Measurements from ENCODE around the gene HMGCR.
A peak's percentile ranks its signal among the peaks of the same experiment; 100 is the strongest.
"Not testable (repeated sequence)": the region's sequence is repeated elsewhere in the genome, so short reads cannot be mapped to it uniquely, and the experiment has no call there.

Gene HMGCR

DNA sequence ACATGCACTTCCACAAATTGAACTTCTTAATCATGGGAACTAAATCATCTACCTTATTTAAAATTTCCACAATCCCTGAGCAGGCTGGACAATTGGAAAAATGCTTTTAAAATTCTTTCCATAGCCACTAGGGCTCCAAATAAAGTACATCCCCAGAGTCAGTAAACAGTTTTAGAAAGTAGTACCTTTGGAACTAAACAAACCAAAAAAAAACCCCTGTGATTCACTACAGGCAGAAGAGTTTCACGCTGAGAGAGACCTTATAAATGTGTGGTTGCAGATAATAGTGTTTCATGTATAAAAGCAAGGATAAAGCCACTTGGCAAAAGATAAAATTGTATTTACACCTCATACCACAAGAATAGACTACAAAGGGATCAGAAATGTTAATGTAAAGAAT lies 11.8 kb upstream of the HMGCR start:
- no peaks in the 10 kb centered on the region for H3K36me3 ChIP-seq (ENCODE audit: insufficient read depth, low read length)
- no peak overlapping the region for H3K4me2 ChIP-seq (ENCODE audit: low read length)
- H3K9ac ChIP-seq (ENCODE audit: low read depth, low read length) = no peak overlapping the region
- H3K4me1 ChIP-seq (ENCODE audit: control insufficient read depth, insufficient read depth, low read length) = peaks cover 13% of the 10 kb centered on the region
- H3K27me3 ChIP-seq (ENCODE audit: control insufficient read depth, insufficient read depth, low read length) = no peaks in the 10 kb centered on the region
- H3K4me3 ChIP-seq (ENCODE audit: low read length) = no peak overlapping the region
- H3K9me3 ChIP-seq (replicated peaks; ENCODE audit: low read length) = no peaks in the 10 kb centered on the region

GRCh38 chr5:75330404-75330803 lies 6.6 kb upstream of the HMGCR start:
- H3K4me2 ChIP-seq (ENCODE audit: low read length) = no peak overlapping the region
- H3K9ac ChIP-seq (ENCODE audit: low read depth, low read length) = no peak overlapping the region
- no peaks in the 10 kb centered on the region for H3K36me3 ChIP-seq (ENCODE audit: insufficient read depth, low read length)
- H3K4me1 ChIP-seq (ENCODE audit: control insufficient read depth, insufficient read depth, low read length) = no peaks in the 10 kb centered on the region
- no peak overlapping the region for H3K4me3 ChIP-seq (ENCODE audit: low read length)
- no peaks in the 10 kb centered on the region for H3K27me3 ChIP-seq (ENCODE audit: control insufficient read depth, insufficient read depth, low read length)
- H3K9me3 ChIP-seq (replicated peaks; ENCODE audit: low read length) = no peaks in the 10 kb centered on the region

GRCh38 chr5:75331095-75332090 lies 5.6 kb upstream of the HMGCR start:
- Histone ChIP-seq H3K4me3 (ENCODE audit: low read length) (no peak overlapping the region), H3K9me3 (replicated peaks; ENCODE audit: low read length) (no peaks in the 10 kb centered on the region), H3K27me3 (ENCODE audit: control insufficient read depth, insufficient read depth, low read length) (no peaks in the 10 kb centered on the region), H3K9ac (ENCODE audit: low read depth, low read length) (no peak overlapping the region), H3K4me1 (ENCODE audit: control insufficient read depth, insufficient read depth, low read length) (peaks cover 4% of the 10 kb centered on the region), H3K4me2 (ENCODE audit: low read length) (no peak overlapping the region), H3K36me3 (ENCODE audit: insufficient read depth, low read length) (no peaks in the 10 kb centered on the region)

DNA sequence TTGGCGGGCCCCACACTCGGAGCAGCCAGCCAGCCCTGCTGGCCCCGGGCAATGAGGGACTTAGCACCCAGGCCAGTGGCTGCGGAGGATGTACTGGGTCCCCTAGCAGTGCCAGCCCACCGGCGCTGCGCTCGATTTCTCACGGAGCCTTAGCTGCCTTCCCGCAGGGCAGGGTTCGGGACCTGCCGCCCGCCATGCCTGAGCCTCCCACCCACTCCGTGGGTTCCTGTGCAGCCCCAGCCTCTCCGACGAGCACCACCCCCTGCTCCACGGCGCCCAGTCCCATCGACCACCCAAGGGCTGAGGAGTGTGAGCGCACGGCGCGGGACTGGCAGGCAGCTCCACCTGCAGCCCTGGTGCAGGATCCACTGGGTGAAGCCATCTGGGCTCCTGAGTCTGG lies 3.3 kb upstream of the HMGCR start:
- H3K9ac ChIP-seq (ENCODE audit: low read depth, low read length); H3K9me3 ChIP-seq (replicated peaks; ENCODE audit: low read length); H3K4me3 ChIP-seq (ENCODE audit: low read length); H3K27me3 ChIP-seq (ENCODE audit: control insufficient read depth, insufficient read depth, low read length); H3K4me2 ChIP-seq (ENCODE audit: low read length); H3K36me3 ChIP-seq (ENCODE audit: insufficient read depth, low read length): not testable (repeated sequence)
- peaks cover 12% of the 10 kb centered on the region for H3K4me1 ChIP-seq (ENCODE audit: control insufficient read depth, insufficient read depth, low read length)

GRCh38 chr5:75334413-75334812 lies 2.6 kb upstream of the HMGCR start:
- not testable (repeated sequence) for H3K9ac ChIP-seq (ENCODE audit: low read depth, low read length); H3K27me3 ChIP-seq (ENCODE audit: control insufficient read depth, insufficient read depth, low read length)

GRCh38 chr5:75335486-75335885 lies 1.5 kb upstream of the HMGCR start:
- H3K4me1 ChIP-seq (ENCODE audit: control insufficient read depth, insufficient read depth, low read length) = peaks cover 17% of the 10 kb centered on the region
- no peaks in the 10 kb centered on the region for H3K9me3 ChIP-seq (replicated peaks; ENCODE audit: low read length)
- no peak overlapping the region for H3K9ac ChIP-seq (ENCODE audit: low read depth, low read length)
- H3K4me3 ChIP-seq (ENCODE audit: low read length) = no peak overlapping the region
- H3K27me3 ChIP-seq (ENCODE audit: control insufficient read depth, insufficient read depth, low read length) = no peaks in the 10 kb centered on the region
- peak overlapping the region; percentile 91 for H3K4me2 ChIP-seq (ENCODE audit: low read length)
- H3K36me3 ChIP-seq (ENCODE audit: insufficient read depth, low read length) = no peaks in the 10 kb centered on the region

More at GRCh38 chr5:75334413-75334812, 2.6 kb upstream of the HMGCR start:
- H3K9me3 ChIP-seq (replicated peaks; ENCODE audit: low read length); H3K36me3 ChIP-seq (ENCODE audit: insufficient read depth, low read length); H3K4me2 ChIP-seq (ENCODE audit: low read length); H3K4me3 ChIP-seq (ENCODE audit: low read length): not testable (repeated sequence)
- H3K4me1 ChIP-seq (ENCODE audit: control insufficient read depth, insufficient read depth, low read length) = peaks cover 15% of the 10 kb centered on the region

- no peaks in the 10 kb centered on the region for H3K27me3 ChIP-seq (ENCODE audit: control insufficient read depth, insufficient read depth, low read length)
- no peaks in the 10 kb centered on the region for H3K36me3 ChIP-seq (ENCODE audit: insufficient read depth, low read length)
- no peaks in the 10 kb centered on the region for H3K9me3 ChIP-seq (replicated peaks; ENCODE audit: low read length)
- H3K4me1 ChIP-seq (ENCODE audit: control insufficient read depth, insufficient read depth, low read length) = peaks cover 22% of the 10 kb centered on the region
- H3K9ac ChIP-seq (ENCODE audit: low read depth, low read length) = peak overlapping the region; percentile 79
- H3K4me2 ChIP-seq (ENCODE audit: low read length) = peak overlapping the region; percentile 91
- peak overlapping the region; percentile 81 for H3K4me3 ChIP-seq (ENCODE audit: low read length)
Measured at GRCh38 chr5:75335952-75336614, 937 bp upstream of the HMGCR start.

DNA sequence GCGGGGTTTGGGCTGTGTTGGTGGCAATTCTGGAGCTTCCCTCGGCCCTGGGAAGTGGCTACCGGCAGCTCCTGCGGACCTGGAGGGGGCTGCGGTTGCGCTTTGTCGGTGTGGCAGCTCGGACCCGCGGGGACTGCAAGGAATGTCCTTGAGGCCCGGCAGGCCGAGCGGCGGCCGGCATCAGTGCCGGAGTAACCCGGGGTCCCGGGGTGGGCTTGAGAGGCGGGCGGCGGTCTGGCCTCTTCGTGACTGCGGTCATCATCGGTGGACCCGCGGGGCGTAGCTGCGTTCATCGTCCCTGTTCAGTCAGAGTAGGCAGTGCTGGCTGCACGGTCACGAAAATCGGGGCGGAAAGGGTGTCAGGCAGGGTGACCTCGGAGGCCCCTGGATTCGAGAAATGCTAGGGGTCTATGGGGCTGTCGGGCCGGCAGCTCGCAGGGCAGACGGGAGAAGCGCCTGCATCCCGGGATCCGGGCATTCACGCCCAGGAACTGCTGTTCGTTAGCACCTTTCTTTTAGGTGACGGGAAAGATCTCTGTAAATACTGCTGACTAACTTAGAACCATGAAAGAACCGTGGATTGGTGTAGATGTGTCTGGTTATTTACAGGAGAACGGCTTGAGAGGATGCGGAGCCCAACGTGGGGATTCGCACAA lies 474 bp downstream of the HMGCR start:
- Histone ChIP-seq H3K9me3 (replicated peaks; ENCODE audit: low read length) (no peaks in the 10 kb centered on the region), H3K36me3 (ENCODE audit: insufficient read depth, low read length) (no peaks in the 10 kb centered on the region), H3K9ac (ENCODE audit: low read depth, low read length) (peak overlapping the region; percentile 95), H3K27me3 (ENCODE audit: control insufficient read depth, insufficient read depth, low read length) (no peaks in the 10 kb centered on the region), H3K4me2 (ENCODE audit: low read length) (peak overlapping the region; percentile 92), H3K4me1 (ENCODE audit: control insufficient read depth, insufficient read depth, low read length) (peaks cover 35% of the 10 kb centered on the region), H3K4me3 (ENCODE audit: low read length) (peak overlapping the region; percentile 81)

GRCh38 chr5:75338408-75338807 lies 1.4 kb downstream of the HMGCR start:
- Histone ChIP-seq H3K4me1 (ENCODE audit: control insufficient read depth, insufficient read depth, low read length) (peaks cover 41% of the 10 kb centered on the region), H3K9ac (ENCODE audit: low read depth, low read length) (peak overlapping the region; percentile 95), H3K4me3 (ENCODE audit: low read length) (peak overlapping the region; percentile 81), H3K9me3 (replicated peaks; ENCODE audit: low read length) (no peaks in the 10 kb centered on the region), H3K4me2 (ENCODE audit: low read length) (peak overlapping the region; percentile 92), H3K27me3 (ENCODE audit: control insufficient read depth, insufficient read depth, low read length) (no peaks in the 10 kb centered on the region), H3K36me3 (ENCODE audit: insufficient read depth, low read length) (no peaks in the 10 kb centered on the region)

DNA sequence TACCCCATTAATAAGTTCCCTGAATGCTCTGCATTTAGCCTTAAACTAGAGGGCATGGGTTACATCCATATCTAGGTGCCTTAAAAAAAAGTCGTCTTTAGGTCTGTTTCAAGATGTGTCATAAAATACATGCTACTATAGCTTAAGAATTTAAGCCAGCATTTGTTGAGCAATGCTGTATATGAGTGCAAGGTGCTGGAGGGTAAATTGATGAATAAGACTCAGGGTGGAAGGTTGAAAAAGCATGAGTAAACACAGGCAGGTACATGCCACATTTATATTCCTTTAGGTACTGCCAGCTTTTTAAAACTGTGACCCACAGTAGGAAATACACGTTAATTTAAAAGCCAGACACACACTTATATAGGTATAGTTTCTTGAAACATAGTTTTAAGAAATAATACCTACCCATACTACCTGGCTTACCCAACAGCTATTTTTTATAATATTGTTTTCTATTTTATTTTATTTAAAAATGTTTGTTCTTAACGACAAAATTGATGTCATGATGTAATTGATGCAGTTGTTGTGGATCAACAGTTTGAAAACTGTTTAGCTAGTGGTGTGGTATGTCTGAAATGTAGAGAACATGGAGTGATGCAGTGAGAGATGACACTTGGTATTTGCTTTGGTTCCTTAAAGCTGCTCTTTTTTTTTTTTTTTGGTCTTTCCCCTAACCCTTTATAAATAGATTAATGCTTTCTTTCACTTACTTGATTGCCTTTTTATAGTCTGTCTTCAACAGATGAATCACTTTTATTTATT lies 3.9 kb downstream of the HMGCR start:
- H3K4me2 ChIP-seq (ENCODE audit: low read length) = peak overlapping the region; percentile 43
- no peak overlapping the region for H3K4me3 ChIP-seq (ENCODE audit: low read length)
- H3K9me3 ChIP-seq (replicated peaks; ENCODE audit: low read length) = no peaks in the 10 kb centered on the region
- peaks cover 40% of the 10 kb centered on the region for H3K4me1 ChIP-seq (ENCODE audit: control insufficient read depth, insufficient read depth, low read length)
- H3K36me3 ChIP-seq (ENCODE audit: insufficient read depth, low read length) = peaks cover 12% of the 10 kb centered on the region
- no peak overlapping the region for H3K9ac ChIP-seq (ENCODE audit: low read depth, low read length)
- no peaks in the 10 kb centered on the region for H3K27me3 ChIP-seq (ENCODE audit: control insufficient read depth, insufficient read depth, low read length)

GRCh38 chr5:75341934-75342333 lies 4.9 kb downstream of the HMGCR start:
- peak overlapping the region; percentile 43 for H3K4me2 ChIP-seq (ENCODE audit: low read length)
- peaks cover 38% of the 10 kb centered on the region for H3K4me1 ChIP-seq (ENCODE audit: control insufficient read depth, insufficient read depth, low read length)
- no peak overlapping the region for H3K9ac ChIP-seq (ENCODE audit: low read depth, low read length)
- no peak overlapping the region for H3K4me3 ChIP-seq (ENCODE audit: low read length)
- H3K9me3 ChIP-seq (replicated peaks; ENCODE audit: low read length) = no peaks in the 10 kb centered on the region
- peaks cover 20% of the 10 kb centered on the region for H3K36me3 ChIP-seq (ENCODE audit: insufficient read depth, low read length)
- no peaks in the 10 kb centered on the region for H3K27me3 ChIP-seq (ENCODE audit: control insufficient read depth, insufficient read depth, low read length)
